H1 (cell line): ENCODE data around the gene KLK8. TPM values are rescaled to one million over a fixed set of nuclear protein-coding genes. Genes with fewer than 3 reads are reported as not detected.

Source experiments
- CTCF ChIA-PET: fragments of 300-600 bp; sonication (Branson Sonifier 250); formaldehyde crosslinking; loops from one replicate; lab custom pipeline; 2021; ENCODE audit not compliant: partially characterized antibody; lab: Charles Lee
- POLR2A ChIA-PET: fragments of 300-600 bp; sonication (Branson Sonifier 250); formaldehyde crosslinking; loops from one replicate; lab custom pipeline; 2021; ENCODE audit warnings: inconsistent platforms; ENCODE audit not compliant: partially characterized antibody; lab: Charles Lee
- DNase-seq, 2 experiments: peaks; one replicate each; pipeline versions ENCODE4 v3.0.0 to v3.0.0-alpha.2; 2010 to 2022; ENCODE audit warnings: low spot score in 2 of 2, low read depth in 1 of 2, mixed read lengths in 1 of 2
- FAIRE-seq: peaks from 2 replicates; lab custom pipeline; 2011; peaks lifted over from hg19 to GRCh38; lab: Jason Lieb, UNC
- H2AFZ ChIP-seq: 2 replicates; pipeline ENCODE4 v1.8.1; 2012; ENCODE audit warnings: low read length, inconsistent platforms
- H2AK5ac ChIP-seq: 2 replicates; pipeline ENCODE4 v1.6.1; 2013; ENCODE audit warnings: low read depth, low read length
- H2BK120ac ChIP-seq: replicated peaks from 2 replicates; pipeline ENCODE3; 2013; ENCODE audit warnings: low read depth, low read length, inconsistent platforms
- H2BK12ac ChIP-seq: 2 replicates; pipeline ENCODE4 v1.6.1; 2013; ENCODE audit warnings: low read depth, low read length
- H2BK15ac ChIP-seq: 2 replicates; pipeline ENCODE4 v1.6.1; 2013; ENCODE audit warnings: low read length
- H2BK20ac ChIP-seq: 2 replicates; pipeline ENCODE4 v1.6.1; 2013; ENCODE audit warnings: low read length
- H2BK5ac ChIP-seq: 2 replicates; pipeline ENCODE4 v1.6.1; 2013; ENCODE audit warnings: low read depth, low read length
- H3K14ac ChIP-seq: 2 replicates; pipeline ENCODE4 v1.6.1; 2013; ENCODE audit warnings: inconsistent platforms; ENCODE audit not compliant: insufficient read length
- H3K18ac ChIP-seq: 2 replicates; pipeline ENCODE4 v1.6.1; 2013; ENCODE audit warnings: low read length; ENCODE audit errors: extremely low read depth
- H3K23ac ChIP-seq: 2 replicates; pipeline ENCODE4 v1.6.1; 2013; ENCODE audit warnings: inconsistent platforms; ENCODE audit not compliant: insufficient read length
- H3K23me2 ChIP-seq: 2 replicates; pipeline ENCODE4 v1.6.1; 2013; ENCODE audit warnings: low read depth, low read length
- H3K27ac ChIP-seq: 2 replicates; pipeline ENCODE4 v1.6.1; 2011; ENCODE audit warnings: low read depth, low read length, inconsistent platforms
- H3K27me3 ChIP-seq, 4 experiments: replicated peaks in 1 of 4; 1 replicate in 1 of 4; 2 replicates in 3 of 4; pipeline versions ENCODE4 v1.6.1 to v1.8.1; 2011 to 2013; ENCODE audit warnings: low read length in 3 of 4, mild to moderate bottlenecking in 3 of 4, inconsistent platforms in 2 of 4, mixed read lengths in 2 of 4, moderate library complexity in 1 of 4; ENCODE audit not compliant: control insufficient read depth in 3 of 4, insufficient read depth in 3 of 4; ENCODE audit errors: extremely low read depth in 1 of 4
- H3K36me3 ChIP-seq, 4 experiments: 2 replicates each; pipeline versions ENCODE4 v1.6.1 to v1.8.1; 2011 to 2013; ENCODE audit warnings: mild to moderate bottlenecking in 4 of 4, low read length in 3 of 4, moderate library complexity in 2 of 4, control low read depth in 1 of 4, inconsistent platforms in 1 of 4; ENCODE audit not compliant: insufficient read depth in 4 of 4, control insufficient read depth in 2 of 4
- H3K4ac ChIP-seq: replicated peaks from 2 replicates; pipeline ENCODE3; 2013; ENCODE audit warnings: low read length, low read depth, mixed read lengths, inconsistent platforms; ENCODE audit not compliant: insufficient read length
- H3K4me1 ChIP-seq, 4 experiments: replicated peaks in 1 of 4; 1 replicate in 1 of 4; 2 replicates in 3 of 4; pipeline versions ENCODE4 v1.6.1 to v1.8.1; 2011 to 2013; ENCODE audit warnings: low read length in 3 of 4, inconsistent platforms in 2 of 4, mixed read lengths in 1 of 4; ENCODE audit not compliant: insufficient read depth in 4 of 4, control insufficient read depth in 3 of 4
- H3K4me2 ChIP-seq, 2 experiments: 2 replicates each; pipeline versions ENCODE4 v1.6.1 to v1.8.1; 2011 to 2013; ENCODE audit warnings: low read depth in 2 of 2, low read length in 2 of 2, control low read depth in 1 of 2, inconsistent platforms in 1 of 2, mild to moderate bottlenecking in 1 of 2; ENCODE audit not compliant: insufficient read depth in 1 of 2
- H3K4me3 ChIP-seq, 4 experiments: fragments of 200-600, 300-600 bp in 1 of 4; sonication (generic), shearing (Covaris generic), sonication (Bioruptor Twin) in 1 of 4; 2 replicates each; pipeline versions ENCODE4 v1.5.1 to v1.8.1; 2011 to 2016; ENCODE audit warnings: low read length in 4 of 4, low read depth in 3 of 4, control low read depth in 2 of 4, inconsistent platforms in 2 of 4, mild to moderate bottlenecking in 2 of 4, mixed read lengths in 1 of 4, moderate library complexity in 1 of 4; ENCODE audit not compliant: insufficient read depth in 2 of 4; ENCODE audit errors: extremely low read depth in 1 of 4
- H3K56ac ChIP-seq: replicated peaks from 2 replicates; pipeline ENCODE3; 2013; ENCODE audit warnings: low read depth, mild to moderate bottlenecking, mixed read lengths, low read length, inconsistent platforms; ENCODE audit not compliant: insufficient read length
- H3K79me1 ChIP-seq: 2 replicates; pipeline ENCODE4 v1.6.1; 2013; ENCODE audit warnings: low read depth, low read length, control low read depth
- H3K79me2 ChIP-seq, 2 experiments: 2 replicates each; pipeline versions ENCODE4 v1.6.1 to v1.8.1; 2012 to 2013; ENCODE audit warnings: low read length in 2 of 2, mild to moderate bottlenecking in 2 of 2, inconsistent platforms in 1 of 2; ENCODE audit not compliant: insufficient read depth in 2 of 2, control insufficient read depth in 1 of 2
- H3K9ac ChIP-seq, 4 experiments: replicated peaks in 1 of 4; 1 replicate in 1 of 4; 2 replicates in 3 of 4; pipeline versions ENCODE4 v1.6.1 to v1.8.1; 2011 to 2013; ENCODE audit warnings: low read depth in 3 of 4, low read length in 3 of 4, control low read depth in 2 of 4, mild to moderate bottlenecking in 2 of 4, moderate library complexity in 2 of 4, inconsistent platforms in 1 of 4; ENCODE audit errors: extremely low read depth in 1 of 4
- H3K9me3 ChIP-seq, 2 experiments: 2 replicates each; pipeline versions ENCODE4 v1.6.1 to v1.8.1; 2012 to 2013; ENCODE audit warnings: mild to moderate bottlenecking in 2 of 2, moderate library complexity in 2 of 2, control low read depth in 1 of 2, inconsistent platforms in 1 of 2, low read depth in 1 of 2, low read length in 1 of 2, mixed read lengths in 1 of 2; ENCODE audit not compliant: insufficient read depth in 2 of 2
- H4K20me1 ChIP-seq, 2 experiments: replicated peaks in 1 of 2; 2 replicates each; pipeline versions ENCODE3 to v1.8.1; 2011 to 2013; ENCODE audit warnings: inconsistent platforms in 2 of 2, low read length in 2 of 2, mild to moderate bottlenecking in 1 of 2; ENCODE audit not compliant: insufficient read depth in 2 of 2, control insufficient read depth in 1 of 2
- H4K5ac ChIP-seq: 2 replicates; pipeline ENCODE4 v1.6.1; 2013; ENCODE audit warnings: low read length, low read depth, mixed read lengths, inconsistent platforms; ENCODE audit not compliant: insufficient read length
- H4K8ac ChIP-seq: 2 replicates; pipeline ENCODE4 v1.8.0; 2013; ENCODE audit warnings: mild to moderate bottlenecking, moderate library complexity, low read length, inconsistent platforms; ENCODE audit not compliant: insufficient read depth; ENCODE audit errors: extremely low read depth
- H4K91ac ChIP-seq: replicated peaks from 2 replicates; pipeline ENCODE3; 2013; ENCODE audit warnings: low read length, mixed read lengths, inconsistent platforms; ENCODE audit not compliant: insufficient read length
- BACH1 ChIP-seq: IDR thresholded peaks from 2 replicates; pipeline ENCODE4 v1.6.1; 2012; ENCODE audit warnings: low read length, improper control_type of control experiment
- CBX8 ChIP-seq: fragments of 300-800, 300-1000 bp; sonication (generic); IDR thresholded peaks from 2 replicates; pipeline ENCODE4 v1.7.1; 2016; ENCODE audit warnings: low read depth, low read length, borderline replicate concordance
- CHD1 ChIP-seq: IDR thresholded peaks from 2 replicates; pipeline ENCODE4 v1.6.1; 2012; ENCODE audit warnings: low read depth, low read length, improper control_type of control experiment
- CHD2 ChIP-seq: IDR thresholded peaks from 2 replicates; pipeline ENCODE4 v1.6.1; 2012; ENCODE audit warnings: low read length, improper control_type of control experiment
- HDAC2 ChIP-seq, 2 experiments: fragments of 300-600 bp in 1 of 2; sonication (generic) in 1 of 2; IDR thresholded peaks; 2 replicates each; pipeline ENCODE4 v1.6.1; 2011 to 2012; ENCODE audit warnings: low read depth in 2 of 2, low read length in 2 of 2, mild to moderate bottlenecking in 2 of 2, moderate library complexity in 2 of 2, borderline replicate concordance in 1 of 2, inconsistent platforms in 1 of 2
- JUN ChIP-seq: IDR thresholded peaks from 2 replicates; pipeline ENCODE4 v1.6.1; 2011; ENCODE audit warnings: low read depth, mild to moderate bottlenecking, improper control_type of control experiment, low read length
- MAFK ChIP-seq: IDR thresholded peaks from 2 replicates; pipeline ENCODE4 v1.6.1; 2012; ENCODE audit warnings: low read depth, mild to moderate bottlenecking, improper control_type of control experiment, low read length
- NANOG ChIP-seq: IDR thresholded peaks from 2 replicates; pipeline ENCODE4 v1.6.1; 2011; ENCODE audit warnings: low read length, low read depth, mild to moderate bottlenecking, inconsistent platforms; ENCODE audit not compliant: insufficient read depth, poor library complexity, severe bottlenecking
- PHF8 ChIP-seq: fragments of 200-600 bp; sonication (generic); conservative IDR thresholded peaks from 2 replicates; pipeline ENCODE4 v1.7.1; 2012; ENCODE audit warnings: low read depth, mild to moderate bottlenecking, inconsistent platforms, low read length, moderate library complexity
- POLR2A ChIP-seq, 2 experiments: IDR thresholded peaks; 1 replicate in 1 of 2; 2 replicates in 1 of 2; pipeline ENCODE4 v1.6.1; 2011; ENCODE audit warnings: low read depth in 2 of 2, low read length in 2 of 2, mild to moderate bottlenecking in 2 of 2; ENCODE audit errors: control extremely low read depth in 1 of 2
- SIX5 ChIP-seq: IDR thresholded peaks from 2 replicates; pipeline ENCODE4 v1.6.1; 2011; ENCODE audit warnings: mild to moderate bottlenecking, low read depth, low read length
- SP2 ChIP-seq: IDR thresholded peaks from 2 replicates; pipeline ENCODE4 v1.6.1; 2012; ENCODE audit warnings: mild to moderate bottlenecking, low read length, inconsistent platforms
- TCF12 ChIP-seq: IDR thresholded peaks from 2 replicates; pipeline ENCODE4 v1.6.1; 2011; ENCODE audit warnings: low read depth, mild to moderate bottlenecking, low read length
- WGBS, 2 experiments: shearing (Covaris generic) in 1 of 2; methylation state at CpG; one replicate each; pipeline versions ENCODE4 v1.1.6 to v1.1.7; 2013 to 2015; ENCODE audit warnings: low lambda C conversion rate in 2 of 2, mixed read lengths in 2 of 2, inconsistent platforms in 1 of 2, low coverage in 1 of 2, missing lambda C conversion rate in 1 of 2; ENCODE audit not compliant: insufficient replicate concordance in 2 of 2, insufficient coverage in 1 of 2, insufficient read length in 1 of 2; ENCODE audit errors: extremely low coverage in 1 of 2, missing lambda C conversion rate in 1 of 2; 5-methylcytosine and 5-hydroxymethylcytosine counted together
- polyA plus RNA-seq, 7 experiments: library from polyadenylated mRNA; depleted of rRNA in 3 of 7; stranded (reverse) in 5 of 7; unstranded in 2 of 7; fragments of >200 nt in 5 of 7; fragments of 200-250 nt in 2 of 7; gene quantifications; 1 replicate in 5 of 7; 2 replicates in 1 of 7; 4 replicates in 1 of 7; pipeline versions ENCODE4 v1.2.1 to v1.2.3, GENCODE V29; 2011 to 2013; ENCODE audit warnings: missing spikeins in 2 of 7, mixed read lengths in 2 of 7
- total RNA-seq: library from RNA; stranded (reverse); fragmentation: NEBNext Ultra II Directional; extraction: Animal tissue kit (Norgen Biotek cat#: 25700); gene quantifications from 2 replicates; pipeline ENCODE4 v1.2.1, GENCODE V29; 2021

KLK8 gene
- total and polyA plus RNA-seq, 2 of the 8 experiments (the other 6 are each of a cell fraction or from before 2014, with no cell fraction given), result 2.9 to 3.6 TPM

GRCh38 chr19:51012661-51013190 lies 11.3 kb upstream of the KLK8 start:
- POLR2A ChIA-PET, result no interaction called here
- Histone ChIP-seq H3K79me1 (no peaks in the 10 kb centered on the region), H2AK5ac (no peak overlapping the region), H3K4me3 (no peak overlapping the region), H2BK15ac (no peak overlapping the region), H3K4ac (no peak overlapping the region), H2BK120ac (no peak overlapping the region), H3K9ac (no peak overlapping the region), H2AFZ (no peak overlapping the region), H3K56ac (no peak overlapping the region), H3K36me3 (no peaks in the 10 kb centered on the region), H3K27ac (no peak overlapping the region), H3K27me3 (peaks cover 0 to 9% (median 7%) of the 10 kb centered on the region in 4 experiments; a peak in 5 of 7 replicates), H4K8ac (no peak overlapping the region), H2BK20ac (no peak overlapping the region), H4K20me1 (no peaks in the 10 kb centered on the region), H3K9me3 (no peaks in the 10 kb centered on the region), H4K91ac (no peak overlapping the region), H3K4me1 (no peaks in the 10 kb centered on the region; a peak in 1 of 7 replicates), H3K23me2 (peaks cover 9% of the 10 kb centered on the region; the same call in 1 of the 2 replicates), H3K79me2 (no peaks in the 10 kb centered on the region), H3K18ac (no peak overlapping the region), H4K5ac (no peak overlapping the region), H2BK5ac (no peak overlapping the region), H3K14ac (no peak overlapping the region), H3K23ac (no peak overlapping the region), H2BK12ac (no peak overlapping the region), H3K4me2 (no peak overlapping the region)
- WGBS, 2 experiments, result 77% methylated on average over 12 of the region's 12 CpGs; no CpG with 5 or more reads in 1 of the 2 experiments
- DNase-seq (no peak), FAIRE-seq (no peak)
- CTCF ChIA-PET, result interaction anchor here (0.7 to 3.5 kb wide), 8 partner anchors 11 to 90 kb away, joined by 3 to 18 read pairs (median 4); partner anchors contain the start of gene KLK8
- TF ChIP-seq TCF12 (no peak), PHF8 (no peak), CHD2 (no peak), SIX5 (no peak), CHD1 (no peak), POLR2A (IDR thresholded peaks at IDR 0.05; ENCODE audit: control extremely low read depth in 1 of 2, low read depth in 2 of 2, low read length in 2 of 2) (no peak), JUN (no peak), CBX8 (no peak), HDAC2 (IDR thresholded peaks at IDR 0.05; ENCODE audit: borderline replicate concordance in 1 of 2, low read depth in 2 of 2, low read length in 2 of 2) (no peak), NANOG (no peak), BACH1 (no peak), SP2 (no peak), MAFK (no peak)
